Measurements from ENCODE around the gene TJAP1. TPM values are rescaled to one million over a fixed set of nuclear protein-coding genes. Genes with fewer than 3 reads are reported as not detected.

TJAP1 gene
- total and polyA plus RNA-seq, 2 donors (not counting 3 experiments of a cell fraction or from before 2014, with no cell fraction given): 28.4 to 31.8 TPM

GRCh38 chr6:43493833-43494232, 16.5 kb downstream of the TJAP1 start:
- dilution Hi-C loops (cut with MboI; ENCODE audit: extremely low pct_ligation_motif_present, low sequenced_read_pairs): no loop called here
- Histone ChIP-seq H3K27ac (ENCODE audit: insufficient read depth, low read depth, low read length) (no peak overlapping the region), H2AFZ (ENCODE audit: low read depth, low read length) (no peak overlapping the region), H3K9me3 (replicated peaks; ENCODE audit: control insufficient read depth, insufficient read depth, low read length) (no peaks in the 10 kb centered on the region), H3K4me2 (ENCODE audit: insufficient read depth, low read length) (no peak overlapping the region), H3K4me3 (replicated peaks in 1 of 3; ENCODE audit: insufficient read depth in 1 of 3, low read depth in 1 of 3, low read length in 3 of 3) (no peak overlapping the region), H3K27me3 (ENCODE audit: control insufficient read depth in 2 of 2, insufficient read depth in 2 of 2, low read length in 2 of 2) (no peaks in the 10 kb centered on the region), H3K36me3 (ENCODE audit: control insufficient read depth in 2 of 2, extremely low read depth in 1 of 2, insufficient read depth in 2 of 2, low read length in 2 of 2) (peaks cover 0 to 3% of the 10 kb centered on the region in 2 experiments), H3K4me1 (ENCODE audit: control insufficient read depth, extremely low read depth, insufficient read depth, low read length) (peaks cover 14% of the 10 kb centered on the region), H4K20me1 (replicated peaks; ENCODE audit: control insufficient read depth, extremely low read depth, insufficient read depth, low read length) (no peaks in the 10 kb centered on the region), H3K9ac (replicated peaks; ENCODE audit: extremely low read depth, insufficient read depth, low read length) (no peak overlapping the region), H3K9me1 (replicated peaks; ENCODE audit: control insufficient read depth, extremely low read depth, insufficient read depth, low read length) (no peaks in the 10 kb centered on the region), H3K79me2 (ENCODE audit: control insufficient read depth, insufficient read depth, low read length) (no peaks in the 10 kb centered on the region)
- FAIRE-seq (no peak), DNase-seq (ENCODE audit: low read depth, low spot score) (no peak)
- ChIA-PET POLR2A (no interaction called here), CTCF (interaction anchor here (1.1 to 19.0 kb wide), 4 partner anchors 13 to 265 kb away, joined by 3 to 289 read pairs (median 32); partner anchors contain the start of genes DLK2, DNPH1 and LRRC73)
- TF ChIP-seq POLR2AphosphoS5 (IDR thresholded peaks at IDR 0.05; ENCODE audit: insufficient read depth, low read depth, low read length): no peak
- no peak for TF ChIP-seq MAX (IDR thresholded peaks at IDR 0.05; ENCODE audit: insufficient read depth, insufficient read length)
- TF ChIP-seq JUN (IDR thresholded peaks at IDR 0.05; ENCODE audit: borderline replicate concordance, insufficient read depth, insufficient read length, low read depth): no peak
- no peak for TF ChIP-seq POLR2A (IDR thresholded peaks at IDR 0.05; ENCODE audit: low read depth, low read length)
- TF ChIP-seq EZH2 (IDR thresholded peaks at IDR 0.05; ENCODE audit: borderline replicate concordance, low read depth, low read length, severe bottlenecking): no peak
- TF ChIP-seq CTCF (IDR thresholded peaks at IDR 0.05; ENCODE audit: extremely low read depth in 1 of 2, insufficient read depth in 1 of 2, low read depth in 1 of 2, low read length in 2 of 2): no peak
- TF ChIP-seq FOS (IDR thresholded peaks at IDR 0.05; ENCODE audit: borderline replicate concordance, insufficient read depth, low read length): no peak
- no peak for TF ChIP-seq GATA2 (IDR thresholded peaks at IDR 0.05; ENCODE audit: insufficient read depth, insufficient read length, low read depth, low read length)
- TF ChIP-seq MYC (IDR thresholded peaks at IDR 0.05; ENCODE audit: low read depth, low read length): no peak
- no TSS peak for BruUV-seq (replicated peaks)
- intact Hi-C loops (cut with micrococcal nuclease): no loop called here
